OCI-LY1 (cell line): ENCODE results near the gene NPC2.

ENCODE experiments used
- H2AFZ ChIP-seq: fragments of 200-600 bp; sonication (generic), shearing (Covaris generic); 2 replicates; pipeline ENCODE4 v1.6.0; 2014; ENCODE audit warnings: antibody characterized with exemption, mild to moderate bottlenecking, low read length
- H3F3A ChIP-seq: fragments of 200-600 bp; sonication (generic), shearing (Covaris generic); 2 replicates; pipeline ENCODE4 v1.6.0; 2014; ENCODE audit warnings: mild to moderate bottlenecking, antibody characterized with exemption, low read length, moderate library complexity; ENCODE audit not compliant: insufficient read depth
- H3K27ac ChIP-seq: fragments of 200-600 bp; sonication (generic); 2 replicates; pipeline ENCODE4 v1.5.1; 2014; ENCODE audit warnings: low read length, mixed run types, mild to moderate bottlenecking, low read depth; ENCODE audit not compliant: poor library complexity, severe bottlenecking
- H3K27me3 ChIP-seq: fragments of 200-600 bp; sonication (generic); 2 replicates; pipeline ENCODE4 v1.6.0; 2014; ENCODE audit warnings: antibody characterized with exemption, mild to moderate bottlenecking, low read length, moderate library complexity; ENCODE audit not compliant: insufficient read depth
- H3K36me3 ChIP-seq: fragments of 200-600 bp; sonication (generic); 2 replicates; pipeline ENCODE4 v1.6.1; 2014; ENCODE audit warnings: mild to moderate bottlenecking, antibody characterized with exemption, low read length, moderate library complexity, mixed read lengths; ENCODE audit not compliant: insufficient read depth
- H3K4me1 ChIP-seq: fragments of 200-600 bp; sonication (generic); 2 replicates; pipeline ENCODE4 v1.5.1; 2014; ENCODE audit warnings: mild to moderate bottlenecking, low read length, moderate library complexity; ENCODE audit not compliant: insufficient read depth, severe bottlenecking
- H3K4me2 ChIP-seq: fragments of 200-600 bp; sonication (generic), shearing (Covaris generic); 2 replicates; pipeline ENCODE4 v1.6.1; 2014; ENCODE audit warnings: low read length
- H3K4me3 ChIP-seq: fragments of 200-600 bp; sonication (generic); 2 replicates; pipeline ENCODE4 v1.5.1; 2014; ENCODE audit warnings: low read length, low read depth, mild to moderate bottlenecking, mixed read lengths; ENCODE audit not compliant: poor library complexity, severe bottlenecking
- H3K79me2 ChIP-seq: fragments of 200-600 bp; shearing (Covaris generic); 2 replicates; pipeline ENCODE4 v1.6.1; 2016; ENCODE audit warnings: mixed run types, low read length, mixed read lengths; ENCODE audit not compliant: insufficient read depth
- H3K9ac ChIP-seq: fragments of 200-600 bp; sonication (generic), shearing (Covaris generic); 2 replicates; pipeline ENCODE4 v1.6.1; 2014; ENCODE audit warnings: mild to moderate bottlenecking, low read length, mixed read lengths
- H3K9me2 ChIP-seq: fragments of 200-600 bp; sonication (generic), shearing (Covaris generic); 2 replicates; pipeline ENCODE4 v1.6.1; 2014; ENCODE audit warnings: low read depth, mild to moderate bottlenecking, low read length, mixed read lengths
- H3K9me3 ChIP-seq: fragments of 200-600 bp; shearing (Covaris generic); 2 replicates; pipeline ENCODE4 v1.6.1; 2014; ENCODE audit warnings: low read length, mixed read lengths
- H4K20me1 ChIP-seq: fragments of 200-600 bp; sonication (generic), shearing (Covaris generic); 2 replicates; pipeline ENCODE4 v1.6.0; 2016; ENCODE audit warnings: mild to moderate bottlenecking, low read length; ENCODE audit not compliant: insufficient read depth
- CTCF ChIP-seq: fragments of 200-600 bp; sonication (generic), shearing (Covaris generic); IDR thresholded peaks from 2 replicates; pipeline ENCODE4 v1.5.1; 2017; ENCODE audit warnings: mild to moderate bottlenecking, antibody characterized with exemption, low read length, moderate library complexity, mixed read lengths
- EZH2 ChIP-seq: fragments of 200-600 bp; sonication (generic), shearing (Covaris generic); IDR thresholded peaks from 2 replicates; pipeline ENCODE4 v1.8.0; 2017; ENCODE audit warnings: borderline replicate concordance, mixed run types, mild to moderate bottlenecking, antibody characterized with exemption, low read length, moderate library complexity, mixed read lengths

The NPC2 gene

DNA sequence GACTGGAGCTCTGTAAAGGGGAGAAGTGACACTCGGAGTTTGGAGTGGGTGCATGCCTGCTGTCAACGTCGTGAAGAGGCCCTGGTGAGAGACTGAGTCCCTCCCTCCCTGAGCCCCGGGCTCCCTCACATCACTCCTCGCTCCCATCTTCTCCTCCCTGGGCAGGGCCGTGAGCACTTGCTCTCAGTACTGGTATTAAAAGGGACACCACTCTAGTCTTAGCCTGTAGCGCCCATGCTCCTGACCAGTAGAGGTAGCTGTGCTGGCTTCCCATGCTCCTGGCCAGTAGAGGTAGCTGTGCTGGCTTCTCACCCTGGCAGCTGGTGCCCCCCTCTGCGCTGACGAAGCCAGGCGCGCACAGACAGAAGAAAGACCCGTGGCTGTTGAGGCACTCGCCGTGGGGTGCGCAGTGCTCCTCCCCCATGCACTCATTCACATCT, 15.2 kb upstream of the NPC2 start:
- no peaks in the 10 kb centered on the region for H3K4me1 ChIP-seq
- TF ChIP-seq CTCF (peak; percentile 13; the same call in 1 of the 2 replicates), EZH2 (no peak)
- H3K9me2 ChIP-seq: no peaks in the 10 kb centered on the region
- no peak overlapping the region for H3K27ac ChIP-seq
- no peaks in the 10 kb centered on the region for H3K36me3 ChIP-seq
- no peak overlapping the region for H3K4me2 ChIP-seq
- no peak overlapping the region for H3K4me3 ChIP-seq
- H2AFZ ChIP-seq: no peak overlapping the region
- H4K20me1 ChIP-seq: no peaks in the 10 kb centered on the region
- no peaks in the 10 kb centered on the region for H3K9me3 ChIP-seq
- no peaks in the 10 kb centered on the region for H3F3A ChIP-seq
- H3K79me2 ChIP-seq: no peaks in the 10 kb centered on the region
- H3K9ac ChIP-seq: no peak overlapping the region
- H3K27me3 ChIP-seq: no peaks in the 10 kb centered on the region

GRCh38 chr14:74507840-74508239, 14.7 kb upstream of the NPC2 start:
- TF ChIP-seq CTCF (no peak), EZH2 (no peak)
- H3K27ac ChIP-seq: no peak overlapping the region
- H3K9me2 ChIP-seq: no peaks in the 10 kb centered on the region
- no peak overlapping the region for H3K4me2 ChIP-seq
- H3K9me3 ChIP-seq: no peaks in the 10 kb centered on the region
- H3K9ac ChIP-seq: no peak overlapping the region
- no peaks in the 10 kb centered on the region for H3K79me2 ChIP-seq
- H4K20me1 ChIP-seq: no peaks in the 10 kb centered on the region
- no peak overlapping the region for H2AFZ ChIP-seq
- no peaks in the 10 kb centered on the region for H3K27me3 ChIP-seq
- H3F3A ChIP-seq: no peaks in the 10 kb centered on the region
- no peak overlapping the region for H3K4me3 ChIP-seq
- H3K4me1 ChIP-seq: no peaks in the 10 kb centered on the region
- H3K36me3 ChIP-seq: no peaks in the 10 kb centered on the region

DNA sequence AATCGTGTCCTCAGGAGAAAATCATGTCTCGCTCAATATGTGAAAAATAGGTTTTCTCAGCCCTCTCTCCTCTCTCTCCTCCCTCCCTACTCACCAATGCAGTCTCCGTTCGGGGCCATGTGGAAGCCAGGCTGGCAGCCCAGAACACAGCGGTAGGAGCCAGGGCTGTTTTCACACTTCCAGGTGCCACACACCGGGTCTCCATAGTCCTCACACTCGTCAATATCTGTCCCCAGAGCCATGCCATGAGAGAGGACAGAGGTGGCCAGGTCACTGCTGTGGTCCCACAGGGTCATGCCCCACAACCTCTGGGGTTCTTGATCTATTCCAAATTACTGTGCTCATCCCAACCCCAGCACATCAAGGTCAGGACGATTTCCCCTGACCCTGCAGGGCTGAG, 14.0 kb upstream of the NPC2 start:
- no peak overlapping the region for H2AFZ ChIP-seq
- H3K27me3 ChIP-seq: no peaks in the 10 kb centered on the region
- H3F3A ChIP-seq: no peaks in the 10 kb centered on the region
- no peaks in the 10 kb centered on the region for H3K9me2 ChIP-seq
- H3K79me2 ChIP-seq: no peaks in the 10 kb centered on the region
- H3K27ac ChIP-seq: no peak overlapping the region
- TF ChIP-seq CTCF (no peak), EZH2 (no peak)
- H3K9ac ChIP-seq: no peak overlapping the region
- no peak overlapping the region for H3K4me3 ChIP-seq
- H3K36me3 ChIP-seq: no peaks in the 10 kb centered on the region
- H3K4me1 ChIP-seq: no peaks in the 10 kb centered on the region
- H3K4me2 ChIP-seq: no peak overlapping the region
- no peaks in the 10 kb centered on the region for H3K9me3 ChIP-seq
- H4K20me1 ChIP-seq: no peaks in the 10 kb centered on the region
